ENCODE results near the gene NHLRC2.

Gene NHLRC2

GRCh38 chr10:113960617-113961181, 106.2 kb downstream of the NHLRC2 start:
- peak overlapping the region in 1 of 2 donors; percentile 15 for H3K4me3 ChIP-seq (ENCODE audit: low read depth in 1 of 2, low read length in 2 of 2)
- no peaks in the 10 kb centered on the region for H3K27me3 ChIP-seq (ENCODE audit: low read depth, low read length)
- peaks cover 17 to 25% of the 10 kb centered on the region in 2 donors for H3K4me1 ChIP-seq (ENCODE audit: control insufficient read depth in 1 of 2, insufficient read depth in 2 of 2, low read length in 2 of 2)
- H3K27ac ChIP-seq (ENCODE audit: low read length): peak overlapping the region; percentile 88
- H3K9me3 ChIP-seq (ENCODE audit: control insufficient read depth in 1 of 2, low read length in 2 of 2): no peaks in the 10 kb centered on the region
- H3K36me3 ChIP-seq (ENCODE audit: control insufficient read depth in 1 of 2, insufficient read depth in 2 of 2, low read length in 2 of 2): no peaks in the 10 kb centered on the region

GRCh38 chr10:113961182-113962031, 106.9 kb downstream of the NHLRC2 start:
- H3K27ac ChIP-seq (ENCODE audit: low read length): peak overlapping the region; percentile 88
- H3K4me3 ChIP-seq (ENCODE audit: low read depth in 1 of 2, low read length in 2 of 2): peak overlapping the region in 1 of 2 donors; percentile 5
- H3K27me3 ChIP-seq (ENCODE audit: low read depth, low read length): no peaks in the 10 kb centered on the region
- no peaks in the 10 kb centered on the region for H3K9me3 ChIP-seq (ENCODE audit: control insufficient read depth in 1 of 2, low read length in 2 of 2)
- peaks cover 17 to 25% of the 10 kb centered on the region in 2 donors for H3K4me1 ChIP-seq (ENCODE audit: control insufficient read depth in 1 of 2, insufficient read depth in 2 of 2, low read length in 2 of 2)
- H3K36me3 ChIP-seq (ENCODE audit: control insufficient read depth in 1 of 2, insufficient read depth in 2 of 2, low read length in 2 of 2): no peaks in the 10 kb centered on the region

GRCh38 chr10:113965077-113965476, 110.6 kb downstream of the NHLRC2 start:
- Histone ChIP-seq H3K27me3 (ENCODE audit: low read depth, low read length) (no peaks in the 10 kb centered on the region), H3K9me3 (ENCODE audit: control insufficient read depth in 1 of 2, low read length in 2 of 2) (no peaks in the 10 kb centered on the region), H3K36me3 (ENCODE audit: control insufficient read depth in 1 of 2, insufficient read depth in 2 of 2, low read length in 2 of 2) (no peaks in the 10 kb centered on the region), H3K4me3 (ENCODE audit: low read depth in 1 of 2, low read length in 2 of 2) (no peak overlapping the region), H3K4me1 (ENCODE audit: control insufficient read depth in 1 of 2, insufficient read depth in 2 of 2, low read length in 2 of 2) (no peaks in the 10 kb centered on the region), H3K27ac (ENCODE audit: low read length) (no peak overlapping the region)

GRCh38 chr10:113965683-113966082, 111.2 kb downstream of the NHLRC2 start:
- H3K4me1 ChIP-seq (ENCODE audit: control insufficient read depth in 1 of 2, insufficient read depth in 2 of 2, low read length in 2 of 2): no peaks in the 10 kb centered on the region
- H3K4me3 ChIP-seq (ENCODE audit: low read depth in 1 of 2, low read length in 2 of 2): no peak overlapping the region
- no peak overlapping the region for H3K27ac ChIP-seq (ENCODE audit: low read length)
- no peaks in the 10 kb centered on the region for H3K9me3 ChIP-seq (ENCODE audit: control insufficient read depth in 1 of 2, low read length in 2 of 2)
- no peaks in the 10 kb centered on the region for H3K27me3 ChIP-seq (ENCODE audit: low read depth, low read length)
- no peaks in the 10 kb centered on the region for H3K36me3 ChIP-seq (ENCODE audit: control insufficient read depth in 1 of 2, insufficient read depth in 2 of 2, low read length in 2 of 2)
